ENCODE data around the gene CLEC1A.

CLEC1A gene, protein sequence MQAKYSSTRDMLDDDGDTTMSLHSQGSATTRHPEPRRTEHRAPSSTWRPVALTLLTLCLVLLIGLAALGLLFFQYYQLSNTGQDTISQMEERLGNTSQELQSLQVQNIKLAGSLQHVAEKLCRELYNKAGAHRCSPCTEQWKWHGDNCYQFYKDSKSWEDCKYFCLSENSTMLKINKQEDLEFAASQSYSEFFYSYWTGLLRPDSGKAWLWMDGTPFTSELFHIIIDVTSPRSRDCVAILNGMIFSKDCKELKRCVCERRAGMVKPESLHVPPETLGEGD

DNA sequence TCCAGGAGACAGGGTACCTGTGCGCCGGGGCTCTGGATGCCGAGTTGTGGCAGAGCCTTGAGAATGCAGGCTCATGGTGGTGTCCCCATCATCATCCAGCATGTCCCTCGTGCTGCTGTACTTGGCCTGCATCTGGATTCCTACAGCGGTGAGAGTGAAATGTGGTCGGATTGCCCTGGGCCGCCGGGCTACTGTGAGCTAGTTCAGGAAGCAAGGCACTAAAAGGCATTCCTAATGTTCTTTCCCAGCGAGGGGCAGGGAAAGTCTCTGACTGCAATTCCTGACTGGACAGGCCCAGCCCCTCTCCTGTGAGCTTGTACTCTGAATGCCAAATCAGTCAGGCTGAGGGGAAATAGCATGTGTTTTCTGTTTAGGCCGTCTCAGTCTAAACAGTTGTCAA is at the start of gene CLEC1A:
CLEC1A (minus strand) TSS at position 195 of the 400 bp plus-strand sequence; CDS start at position 132, 63 bp downstream.
- peaks cover 7% of the 10 kb centered on the region for H3K27me3 Mint-ChIP-seq
- H3K4me1 Mint-ChIP-seq: no peaks in the 10 kb centered on the region
- ATAC-seq (ENCODE audit: low read depth) (no peak), DNase-seq (ENCODE audit: low spot score in 2 of 2) (no peak)
- H3K27ac Mint-ChIP-seq: no peak within 1 kb of the TSS
- no peak within 1 kb of the TSS for H3K4me3 Mint-ChIP-seq
- peaks cover under 1% of the 10 kb centered on the region for H3K9me3 Mint-ChIP-seq
- H3K36me3 Mint-ChIP-seq: no peaks in the 10 kb centered on the region

DNA sequence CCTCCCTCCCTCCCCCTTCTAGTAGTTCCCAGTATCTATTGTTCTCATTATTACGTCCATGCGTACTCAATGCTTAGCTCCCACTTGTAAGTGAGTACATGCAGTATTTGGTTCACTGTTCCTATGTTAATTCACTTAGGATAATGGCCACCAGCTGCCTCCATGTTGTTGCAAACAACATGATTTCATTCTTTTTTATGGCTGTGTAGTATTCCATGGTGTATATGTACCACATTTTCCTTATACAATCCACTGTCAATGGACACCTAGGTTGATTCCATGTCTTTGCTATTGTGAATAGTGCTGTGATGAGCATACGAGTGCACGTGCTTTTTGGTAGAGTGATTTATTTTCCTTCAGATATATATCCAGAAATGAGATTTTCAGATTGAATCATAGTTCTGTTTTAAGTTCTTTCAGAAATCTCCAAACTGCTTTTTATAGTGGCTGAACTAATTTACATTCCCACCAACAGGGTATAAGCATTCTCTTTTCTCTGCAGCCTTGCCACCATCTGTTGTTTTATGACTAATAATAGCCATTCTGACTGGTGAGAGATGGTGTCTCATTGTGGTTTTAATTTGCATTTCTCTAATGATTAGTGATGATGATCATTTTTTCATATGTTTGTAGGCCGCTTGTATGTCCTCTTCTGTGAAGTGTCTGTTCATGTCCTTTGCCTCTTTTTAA is 49.1 kb upstream of the CLEC1A start:
- H3K4me3 Mint-ChIP-seq: no peak overlapping the region
- peak; percentile 27 for ATAC-seq (ENCODE audit: low read depth)
- no peak overlapping the region for H3K27ac Mint-ChIP-seq
- H3K4me1 Mint-ChIP-seq: peaks cover 2% of the 10 kb centered on the region
- no peaks in the 10 kb centered on the region for H3K36me3 Mint-ChIP-seq
- H3K27me3 Mint-ChIP-seq: peaks cover 4% of the 10 kb centered on the region
- H3K9me3 Mint-ChIP-seq: peaks cover 5% of the 10 kb centered on the region
- DNase-seq (ENCODE audit: low spot score in 2 of 2): no peak

DNA sequence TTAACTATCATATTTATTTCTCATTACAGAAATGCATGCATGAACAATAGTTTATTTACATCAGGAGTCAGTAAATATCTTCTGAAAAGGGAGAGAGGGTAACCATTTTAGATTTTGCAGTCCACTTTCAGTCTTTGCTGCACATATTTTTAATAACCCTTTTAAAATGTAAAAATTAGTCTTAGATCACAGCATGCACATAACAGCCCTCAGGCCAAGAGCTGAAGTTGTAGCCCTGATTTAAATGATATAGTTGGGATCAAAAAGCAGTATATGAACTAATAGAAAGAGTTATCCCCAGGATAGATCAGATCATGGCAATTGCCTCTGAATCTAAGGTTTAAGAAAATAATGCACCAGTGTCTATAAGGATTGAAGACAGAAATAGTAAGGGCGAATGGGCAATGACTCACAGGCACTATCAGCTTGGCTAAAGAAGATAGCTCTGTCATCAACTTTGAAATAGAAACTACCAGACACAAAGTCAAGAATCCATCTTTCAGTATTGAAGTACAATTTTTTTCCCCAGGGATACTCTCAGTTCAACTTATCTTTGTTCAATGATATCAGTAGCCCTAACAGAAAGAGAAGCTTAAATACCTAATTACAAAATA is 44.3 kb upstream of the CLEC1A start:
- H3K27ac Mint-ChIP-seq: no peak overlapping the region

DNA sequence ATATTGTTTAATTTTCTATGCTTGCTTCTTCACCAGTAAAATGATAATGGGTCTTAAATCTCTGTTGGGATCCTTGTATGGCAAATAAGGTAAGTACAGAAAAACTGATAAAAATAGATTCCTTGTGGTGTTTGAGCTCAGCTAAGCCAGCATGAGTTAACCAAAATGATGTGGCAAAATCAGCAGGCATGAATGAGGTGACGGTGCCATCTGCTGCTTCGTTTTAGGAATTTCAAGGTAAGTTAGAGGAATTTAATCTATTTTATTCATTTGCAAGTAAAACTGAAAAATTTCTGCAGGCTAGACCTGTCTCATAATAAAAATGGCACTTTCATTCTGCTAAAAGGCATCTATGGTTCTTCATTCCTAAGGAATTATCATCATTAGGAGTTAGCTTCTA is 41.2 kb upstream of the CLEC1A start:
- DNase-seq (ENCODE audit: low spot score in 2 of 2): peak in 1 of 2 donors; percentile 39
- H3K36me3 Mint-ChIP-seq: no peaks in the 10 kb centered on the region
- peaks cover 2% of the 10 kb centered on the region for H3K4me1 Mint-ChIP-seq
- H3K27me3 Mint-ChIP-seq: peaks cover 8% of the 10 kb centered on the region
- H3K9me3 Mint-ChIP-seq: no peaks in the 10 kb centered on the region
- ATAC-seq (ENCODE audit: low read depth): peak; percentile 51
- no peak overlapping the region for H3K27ac Mint-ChIP-seq
- H3K4me3 Mint-ChIP-seq: no peak overlapping the region

More for the DNA sequence above, 44.3 kb upstream of the CLEC1A start:
- no peak for DNase-seq (ENCODE audit: low spot score in 2 of 2)
- ATAC-seq (ENCODE audit: low read depth): no peak
- peaks cover 4% of the 10 kb centered on the region for H3K27me3 Mint-ChIP-seq
- no peaks in the 10 kb centered on the region for H3K36me3 Mint-ChIP-seq
- H3K9me3 Mint-ChIP-seq: peaks cover 5% of the 10 kb centered on the region
- H3K4me3 Mint-ChIP-seq: no peak overlapping the region
- peaks cover 3% of the 10 kb centered on the region for H3K4me1 Mint-ChIP-seq

DNA sequence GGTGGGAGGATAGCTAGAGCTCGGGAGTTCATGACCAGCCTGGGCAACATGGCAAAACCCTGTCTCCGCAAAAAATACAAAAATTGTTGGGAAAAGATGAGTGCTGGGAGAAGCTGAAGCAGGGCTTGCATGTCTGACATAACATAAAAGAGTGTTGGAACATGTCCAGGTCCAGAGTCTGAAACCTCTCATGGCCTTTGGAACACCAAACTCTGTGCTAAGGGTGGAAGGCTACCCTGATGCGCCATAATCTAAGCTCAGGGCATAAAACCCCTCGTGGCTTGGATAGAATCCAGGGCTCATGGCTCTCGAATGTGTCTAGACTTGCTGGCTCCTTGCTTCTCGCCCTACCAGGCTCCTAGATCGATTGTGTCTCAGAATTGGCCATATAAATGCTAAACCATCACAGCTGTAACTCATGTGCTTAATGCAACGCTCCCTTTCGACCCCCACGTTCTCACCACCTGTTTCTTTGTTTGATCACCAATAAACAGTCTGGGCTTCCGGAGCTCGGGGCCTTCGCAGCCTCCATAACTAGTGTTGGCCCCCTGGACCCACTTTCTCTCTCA is 37.9 kb upstream of the CLEC1A start:
- Mint-ChIP-seq H3K36me3 (no peaks in the 10 kb centered on the region), H3K9me3 (no peaks in the 10 kb centered on the region), H3K4me3 (no peak overlapping the region), H3K27ac (no peak overlapping the region), H3K4me1 (peaks cover 2% of the 10 kb centered on the region), H3K27me3 (peaks cover 4% of the 10 kb centered on the region)
- DNase-seq (ENCODE audit: low spot score in 2 of 2) (no peak), ATAC-seq (ENCODE audit: low read depth) (no peak)

DNA sequence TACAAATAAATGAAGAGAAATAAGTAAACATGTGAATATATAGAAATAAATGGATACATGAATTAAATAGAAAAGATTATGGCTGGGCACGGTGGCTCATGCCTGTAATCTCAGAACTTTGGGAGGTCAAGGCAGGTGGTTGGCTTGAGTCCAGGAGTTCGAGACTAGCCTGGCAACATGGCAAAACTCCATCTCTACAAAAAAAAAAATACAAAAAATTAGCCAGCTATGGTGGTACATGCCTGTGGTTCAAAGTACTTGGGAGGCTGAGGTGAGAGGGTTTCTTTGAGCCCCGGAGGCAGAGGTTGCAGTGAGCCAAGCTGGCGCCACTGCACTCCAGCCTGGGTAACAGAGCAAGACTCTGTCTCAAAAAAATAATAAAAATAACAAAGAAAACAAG is 36.3 kb upstream of the CLEC1A start:
- H3K36me3 Mint-ChIP-seq: no peaks in the 10 kb centered on the region
- peaks cover 9% of the 10 kb centered on the region for H3K27me3 Mint-ChIP-seq
- peaks cover 7% of the 10 kb centered on the region for H3K4me1 Mint-ChIP-seq
- H3K27ac Mint-ChIP-seq: no peak overlapping the region
- no peak overlapping the region for H3K4me3 Mint-ChIP-seq
- DNase-seq (ENCODE audit: low spot score in 2 of 2) (no peak), ATAC-seq (ENCODE audit: low read depth) (no peak)
- H3K9me3 Mint-ChIP-seq: no peaks in the 10 kb centered on the region

DNA sequence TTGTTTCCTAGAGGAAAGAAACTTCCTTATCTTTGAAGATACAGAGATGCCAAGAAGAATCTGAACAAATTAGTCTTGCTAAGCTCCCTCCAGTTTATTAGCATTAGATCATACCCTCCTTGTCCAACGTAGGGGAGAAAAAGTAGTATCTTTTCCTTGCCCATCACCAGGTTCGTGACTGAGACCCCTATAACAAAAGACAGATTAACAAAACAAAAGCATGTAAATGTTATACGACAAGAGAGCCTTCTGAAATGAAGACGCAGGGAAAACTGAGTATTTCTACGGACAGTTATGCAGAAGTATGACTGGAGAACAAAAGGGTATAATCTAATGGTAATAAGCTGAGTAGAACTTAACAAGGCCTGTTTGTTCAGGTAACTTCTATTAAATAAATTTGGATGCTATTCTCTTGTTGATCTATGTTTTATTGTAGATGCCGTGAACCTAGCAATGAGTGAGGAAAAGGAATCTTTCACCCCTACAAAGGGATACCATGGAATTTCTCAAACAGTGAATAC is 34.1 kb upstream of the CLEC1A start:
- no peaks in the 10 kb centered on the region for H3K36me3 Mint-ChIP-seq
- no peak overlapping the region for H3K27ac Mint-ChIP-seq
- ATAC-seq (ENCODE audit: low read depth) (no peak), DNase-seq (ENCODE audit: low spot score in 2 of 2) (no peak)
- no peaks in the 10 kb centered on the region for H3K9me3 Mint-ChIP-seq
- no peak overlapping the region for H3K4me3 Mint-ChIP-seq
- H3K4me1 Mint-ChIP-seq: peaks cover 12% of the 10 kb centered on the region
- peaks cover 9% of the 10 kb centered on the region for H3K27me3 Mint-ChIP-seq

DNA sequence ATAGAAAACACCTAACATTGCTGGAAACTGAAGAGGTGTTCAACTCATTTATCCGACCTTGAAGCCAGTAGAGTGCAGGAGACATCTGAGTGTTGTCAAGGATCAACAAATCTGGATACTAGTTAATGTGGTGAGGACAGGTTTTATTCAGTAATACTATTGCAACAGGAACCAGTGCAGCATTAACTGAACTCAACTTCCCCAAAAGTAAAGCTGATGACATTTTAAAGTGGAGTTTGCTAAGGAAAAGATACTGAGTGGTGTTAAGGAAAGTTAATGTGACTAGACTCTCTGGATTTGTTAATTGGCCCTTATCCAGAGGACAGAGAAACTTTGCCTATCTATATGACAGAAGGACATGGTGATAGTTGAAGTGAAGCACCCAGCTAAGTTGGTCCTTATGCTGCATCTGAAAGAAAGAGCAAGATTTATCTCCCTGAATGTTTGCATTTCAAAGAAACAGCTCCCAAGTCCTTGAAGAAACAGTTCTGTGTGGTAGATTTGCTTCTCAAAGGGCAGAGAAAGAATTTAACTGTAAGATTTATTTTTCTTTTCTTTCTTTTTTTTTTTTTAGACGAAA is 32.4 kb upstream of the CLEC1A start:
- DNase-seq (ENCODE audit: low spot score in 2 of 2): no peak
- Mint-ChIP-seq H3K36me3 (no peaks in the 10 kb centered on the region), H3K4me1 (peaks cover 12% of the 10 kb centered on the region), H3K4me3 (no peak overlapping the region), H3K9me3 (no peaks in the 10 kb centered on the region), H3K27me3 (peaks cover 12% of the 10 kb centered on the region), H3K27ac (no peak overlapping the region)
- ATAC-seq (ENCODE audit: low read depth): no peak

DNA sequence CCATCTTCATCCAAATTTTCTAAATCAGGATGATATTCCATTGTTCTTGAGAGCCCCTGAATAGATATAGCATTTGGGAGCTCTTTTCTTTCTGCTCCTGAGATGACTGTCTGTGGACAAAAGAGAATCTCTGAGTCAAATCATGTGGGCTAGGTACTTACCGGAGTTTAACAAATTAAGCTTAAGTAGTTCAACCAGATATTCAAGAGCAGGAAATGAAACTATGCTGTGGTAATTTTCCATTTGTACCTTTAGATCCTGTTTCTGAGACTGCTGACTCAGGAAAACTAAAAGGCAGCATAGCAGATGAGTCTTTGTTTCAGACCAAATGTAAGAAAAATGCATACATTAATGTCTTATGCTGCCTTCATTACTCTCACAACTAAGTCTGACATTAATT is 31.3 kb upstream of the CLEC1A start, which contains the start of gene CLEC7A:
CLEC7A (minus strand) TSS at position 158 of the 400 bp plus-strand sequence; CDS start at position 41, 117 bp downstream.
- Mint-ChIP-seq H3K36me3 (no peaks in the 10 kb centered on the region), H3K27me3 (peaks cover 12% of the 10 kb centered on the region), H3K4me1 (peaks cover 12% of the 10 kb centered on the region), H3K9me3 (no peaks in the 10 kb centered on the region), H3K4me3 (peak within 1 kb of the TSS; percentile 14), H3K27ac (no peak within 1 kb of the TSS)
- ATAC-seq (ENCODE audit: low read depth) (peak; percentile 92), DNase-seq (ENCODE audit: low spot score in 2 of 2) (peak in 1 of 2 donors; percentile 7)

DNA sequence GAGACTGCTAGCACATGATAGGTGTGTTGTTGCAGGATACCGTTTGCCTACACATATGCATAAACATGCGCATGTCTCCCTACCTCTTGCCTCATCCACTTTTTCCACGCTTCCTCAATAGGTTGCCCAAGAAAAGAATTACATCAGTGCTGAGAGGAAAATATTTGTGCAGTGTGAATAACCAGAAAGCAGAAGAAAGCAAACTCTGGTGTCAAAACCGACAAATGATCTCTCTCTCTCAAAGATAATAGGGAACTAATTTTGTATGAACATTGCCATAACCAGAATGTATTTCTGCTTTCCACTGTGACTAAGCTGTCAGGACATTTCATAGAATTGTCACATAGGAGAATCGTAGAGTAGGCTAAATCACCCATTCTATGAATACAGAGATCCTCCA is 29.9 kb upstream of the CLEC1A start:
- no peaks in the 10 kb centered on the region for H3K36me3 Mint-ChIP-seq
- H3K27me3 Mint-ChIP-seq: peaks cover 12% of the 10 kb centered on the region
- no peak overlapping the region for H3K27ac Mint-ChIP-seq
- H3K4me1 Mint-ChIP-seq: peaks cover 12% of the 10 kb centered on the region
- DNase-seq (ENCODE audit: low spot score in 2 of 2) (no peak), ATAC-seq (ENCODE audit: low read depth) (no peak)
- no peaks in the 10 kb centered on the region for H3K9me3 Mint-ChIP-seq
- no peak overlapping the region for H3K4me3 Mint-ChIP-seq

DNA sequence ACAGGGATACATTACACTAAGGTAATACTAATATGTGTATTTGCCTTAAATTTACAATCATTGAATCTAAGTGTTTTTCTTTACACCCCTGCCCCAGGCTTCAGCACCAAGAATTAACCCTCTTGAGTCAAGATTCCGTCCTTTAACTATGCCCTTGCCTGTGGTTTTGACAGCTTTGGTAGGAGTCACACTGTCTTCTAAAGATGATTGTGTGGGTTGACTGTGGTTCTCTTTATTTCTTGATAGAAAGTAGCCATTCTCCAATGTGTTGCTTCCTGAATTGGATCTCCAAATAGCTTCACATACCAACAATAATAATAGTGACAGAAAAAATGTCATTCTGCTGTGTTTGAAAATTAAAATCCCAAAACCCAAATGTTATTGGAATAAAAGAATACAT is 27.6 kb upstream of the CLEC1A start:
- ATAC-seq (ENCODE audit: low read depth) (no peak), DNase-seq (ENCODE audit: low spot score in 2 of 2) (no peak)
- Mint-ChIP-seq H3K4me1 (peaks cover 12% of the 10 kb centered on the region), H3K27ac (no peak overlapping the region), H3K4me3 (no peak overlapping the region), H3K36me3 (no peaks in the 10 kb centered on the region), H3K9me3 (no peaks in the 10 kb centered on the region), H3K27me3 (peaks cover 15% of the 10 kb centered on the region)

DNA sequence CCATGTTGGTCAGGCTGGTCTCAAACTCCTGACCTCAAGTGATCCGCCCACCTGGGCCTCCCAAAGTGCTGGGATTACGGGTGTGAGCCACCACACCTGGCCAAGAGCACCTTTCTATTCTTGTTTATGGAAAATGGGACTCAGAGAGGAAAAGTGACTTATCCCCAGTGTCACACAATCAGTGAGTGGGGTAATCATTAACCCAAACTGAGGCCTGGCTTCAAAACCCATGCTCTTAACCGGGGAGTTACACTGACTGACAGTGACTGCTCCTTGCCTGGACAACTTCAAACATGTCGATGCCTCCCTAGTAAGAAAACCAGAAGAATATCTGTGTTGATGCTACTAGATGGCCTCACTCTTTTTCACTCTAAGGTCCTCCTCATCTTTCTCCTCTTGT is 23.9 kb upstream of the CLEC1A start:
- H3K27ac Mint-ChIP-seq: no peak overlapping the region
- ATAC-seq (ENCODE audit: low read depth) (no peak), DNase-seq (ENCODE audit: low spot score in 2 of 2) (no peak)
- H3K36me3 Mint-ChIP-seq: peaks cover 4% of the 10 kb centered on the region
- H3K9me3 Mint-ChIP-seq: peaks cover 6% of the 10 kb centered on the region
- H3K4me3 Mint-ChIP-seq: no peak overlapping the region
- H3K27me3 Mint-ChIP-seq: peaks cover 11% of the 10 kb centered on the region
- peaks cover 5% of the 10 kb centered on the region for H3K4me1 Mint-ChIP-seq

DNA sequence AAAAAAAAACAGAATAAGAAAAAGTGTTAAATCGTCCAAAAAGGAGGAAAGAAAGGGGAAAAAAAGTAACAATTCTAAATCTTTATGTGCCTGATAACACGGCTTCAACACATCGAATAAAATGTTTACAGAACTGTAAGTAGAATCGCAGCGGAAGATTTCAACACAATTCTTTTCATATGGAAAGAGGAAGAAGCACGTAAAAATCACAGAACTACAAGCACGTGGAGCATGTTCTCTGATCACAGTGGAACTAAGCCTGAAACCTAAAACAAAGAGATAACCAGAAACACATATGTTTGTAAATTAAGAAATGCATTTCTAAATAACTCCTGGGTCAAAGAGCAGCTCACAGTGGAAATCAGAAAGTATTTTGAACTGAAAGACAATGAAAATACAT is 22.5 kb upstream of the CLEC1A start:
- H3K27ac Mint-ChIP-seq: no peak overlapping the region
- H3K27me3 Mint-ChIP-seq: peaks cover 7% of the 10 kb centered on the region
- H3K4me3 Mint-ChIP-seq: no peak overlapping the region
- no peak for ATAC-seq (ENCODE audit: low read depth)
- H3K36me3 Mint-ChIP-seq: peaks cover 4% of the 10 kb centered on the region
- peaks cover 5% of the 10 kb centered on the region for H3K4me1 Mint-ChIP-seq
- peaks cover 6% of the 10 kb centered on the region for H3K9me3 Mint-ChIP-seq
- no peak for DNase-seq (ENCODE audit: low spot score in 2 of 2)

DNA sequence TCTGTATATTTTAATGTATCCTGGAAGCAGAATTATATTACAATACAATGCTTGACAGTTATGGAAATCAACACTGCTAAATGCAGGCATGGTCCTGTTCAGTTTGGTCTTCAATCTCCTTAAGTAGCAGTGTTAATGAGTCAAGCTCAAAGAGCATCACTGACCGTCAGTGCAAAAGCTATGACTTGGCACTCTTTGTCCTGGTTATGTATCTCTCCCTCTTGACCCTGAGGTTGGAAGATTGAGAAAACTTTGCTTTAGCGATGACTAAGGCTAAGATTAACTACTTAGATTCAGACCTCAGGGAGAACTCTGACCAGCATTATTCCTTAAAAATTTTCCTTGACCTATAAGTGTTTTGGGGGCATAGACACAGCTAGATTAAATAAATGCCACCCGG is 20.3 kb upstream of the CLEC1A start:
- H3K9me3 Mint-ChIP-seq: peaks cover 6% of the 10 kb centered on the region
- ATAC-seq (ENCODE audit: low read depth) (no peak), DNase-seq (ENCODE audit: low spot score in 2 of 2) (no peak)
- peaks cover 5% of the 10 kb centered on the region for H3K4me1 Mint-ChIP-seq
- H3K27me3 Mint-ChIP-seq: peaks cover 6% of the 10 kb centered on the region
- H3K36me3 Mint-ChIP-seq: peaks cover 4% of the 10 kb centered on the region
- H3K27ac Mint-ChIP-seq: no peak overlapping the region
- H3K4me3 Mint-ChIP-seq: no peak overlapping the region

Data from memory B cell (primary cell).